DOHH2 (cell line): ENCODE data around the gene RALGDS.

Experiments
- H3F3A ChIP-seq: fragments of 200-600 bp; sonication (generic), shearing (Covaris generic); 2 replicates; pipeline ENCODE4 v1.6.0; 2016; ENCODE audit warnings: antibody characterized with exemption, mild to moderate bottlenecking; ENCODE audit not compliant: control insufficient read depth, insufficient read depth
- H3K27ac ChIP-seq: fragments of 200-600 bp; sonication (generic); 2 replicates; pipeline ENCODE4 v1.5.1; 2014; ENCODE audit warnings: low read depth, mild to moderate bottlenecking, low read length, moderate library complexity
- H3K27me3 ChIP-seq: fragments of 200-600 bp; sonication (generic); 2 replicates; pipeline ENCODE4 v1.6.1; 2014; ENCODE audit warnings: mild to moderate bottlenecking, low read length, mixed read lengths; ENCODE audit not compliant: control insufficient read depth
- H3K36me3 ChIP-seq: fragments of 200-600 bp; sonication (generic); 2 replicates; pipeline ENCODE4 v1.6.1; 2014; ENCODE audit warnings: mild to moderate bottlenecking, low read length, moderate library complexity, mixed read lengths; ENCODE audit not compliant: control insufficient read depth
- H3K4me1 ChIP-seq: fragments of 200-600 bp; sonication (generic); 2 replicates; pipeline ENCODE4 v1.6.1; 2014; ENCODE audit warnings: mild to moderate bottlenecking, low read length, mixed read lengths; ENCODE audit not compliant: control insufficient read depth
- H3K4me2 ChIP-seq: fragments of 200-600 bp; sonication (generic); 2 replicates; pipeline ENCODE4 v1.6.0; 2014; ENCODE audit warnings: mild to moderate bottlenecking, low read length, moderate library complexity
- H3K4me3 ChIP-seq: fragments of 200-600 bp; sonication (generic); 2 replicates; pipeline ENCODE4 v1.5.1; 2014; ENCODE audit warnings: mild to moderate bottlenecking, low read length, mixed read lengths
- H3K79me2 ChIP-seq: fragments of 200-600 bp; sonication (generic); 2 replicates; pipeline ENCODE4 v1.6.1; 2014; ENCODE audit warnings: mild to moderate bottlenecking, low read length, mixed read lengths; ENCODE audit not compliant: control insufficient read depth
- H3K9me2 ChIP-seq: fragments of 200-600 bp; sonication (generic); replicated peaks from 2 replicates; pipeline ENCODE4 v1.6.1; 2014; ENCODE audit warnings: mild to moderate bottlenecking, low read length, mixed read lengths; ENCODE audit not compliant: control insufficient read depth
- H3K9me3 ChIP-seq: fragments of 200-600 bp; sonication (generic); 2 replicates; pipeline ENCODE4 v1.6.1; 2014; ENCODE audit warnings: antibody characterized with exemption, low read length, mixed read lengths; ENCODE audit not compliant: control insufficient read depth, insufficient read depth
- H4K20me1 ChIP-seq: fragments of 200-600 bp; sonication (generic); 2 replicates; pipeline ENCODE4 v1.6.0; 2014; ENCODE audit warnings: low read depth, mild to moderate bottlenecking, antibody characterized with exemption, low read length, moderate library complexity; ENCODE audit not compliant: control insufficient read depth, insufficient read depth
- CTCF ChIP-seq: fragments of 200-600 bp; sonication (generic); IDR thresholded peaks from one replicate; pipeline ENCODE4 v1.5.1; 2014; ENCODE audit warnings: antibody characterized with exemption, mild to moderate bottlenecking, low read depth, low read length; ENCODE audit not compliant: poor library complexity, severe bottlenecking
- EZH2phosphoT487 ChIP-seq: fragments of 200-600 bp; sonication (generic); IDR thresholded peaks from 2 replicates; pipeline ENCODE4 v1.6.1; 2017; ENCODE audit warnings: borderline replicate concordance, mild to moderate bottlenecking, antibody characterized with exemption, low read length, moderate library complexity, mixed read lengths

Gene RALGDS

GRCh38 chr9:133122935-133123611 is 2.0 kb upstream of the RALGDS start:
- H3K79me2 ChIP-seq = peaks cover 36% of the 10 kb centered on the region

GRCh38 chr9:133122605-133122934 is 1.5 kb upstream of the RALGDS start:
- H3K4me3 ChIP-seq = no peak overlapping the region
- no peak overlapping the region for H3K27ac ChIP-seq
- peaks cover 27% of the 10 kb centered on the region for H3K4me1 ChIP-seq
- H3F3A ChIP-seq = peaks cover 7% of the 10 kb centered on the region; the same call in 1 of the 2 replicates
- H3K27me3 ChIP-seq = no peaks in the 10 kb centered on the region
- TF ChIP-seq CTCF (no peak), EZH2phosphoT487 (no peak)
- no peaks in the 10 kb centered on the region for H3K36me3 ChIP-seq
- no peak overlapping the region; the same call in 1 of the 2 replicates for H3K4me2 ChIP-seq
- peaks cover 34% of the 10 kb centered on the region for H3K79me2 ChIP-seq
- H3K9me3 ChIP-seq = no peaks in the 10 kb centered on the region
- H3K9me2 ChIP-seq = no peaks in the 10 kb centered on the region
- peaks cover 34% of the 10 kb centered on the region for H4K20me1 ChIP-seq

More at GRCh38 chr9:133122935-133123611, 2.0 kb upstream of the RALGDS start:
- Histone ChIP-seq H3K27ac (no peak overlapping the region), H3F3A (peaks cover 7% of the 10 kb centered on the region; the same call in 1 of the 2 replicates), H3K36me3 (peaks cover 2% of the 10 kb centered on the region; the same call in 1 of the 2 replicates), H4K20me1 (peaks cover 34% of the 10 kb centered on the region), H3K9me2 (no peaks in the 10 kb centered on the region), H3K4me2 (no peak overlapping the region), H3K27me3 (no peaks in the 10 kb centered on the region), H3K4me3 (no peak overlapping the region), H3K9me3 (no peaks in the 10 kb centered on the region), H3K4me1 (peaks cover 27% of the 10 kb centered on the region)
- no peak for TF ChIP-seq EZH2phosphoT487
- TF ChIP-seq CTCF = no peak

GRCh38 chr9:133121915-133122550 is 993 bp upstream of the RALGDS start:
- Histone ChIP-seq H3K79me2 (peaks cover 38% of the 10 kb centered on the region), H3K36me3 (no peaks in the 10 kb centered on the region), H4K20me1 (peaks cover 33% of the 10 kb centered on the region)

More at GRCh38 chr9:133121915-133122550, 993 bp upstream of the RALGDS start:
- no peaks in the 10 kb centered on the region for H3K9me3 ChIP-seq
- peak overlapping the region; percentile 82 for H3K4me2 ChIP-seq
- H3K27me3 ChIP-seq = no peaks in the 10 kb centered on the region
- peak overlapping the region; percentile 66 for H3K4me3 ChIP-seq
- peaks cover 7% of the 10 kb centered on the region; the same call in 1 of the 2 replicates for H3F3A ChIP-seq
- no peaks in the 10 kb centered on the region for H3K9me2 ChIP-seq
- TF ChIP-seq CTCF (no peak), EZH2phosphoT487 (no peak)
- H3K4me1 ChIP-seq = peaks cover 27% of the 10 kb centered on the region
- H3K27ac ChIP-seq = peak overlapping the region; percentile 38
